Liver (tissue), 9 donors: ENCODE measurements around the gene BIN1. TPM values are rescaled to one million over a fixed set of nuclear protein-coding genes. Genes with fewer than 3 reads are reported as not detected.

Source experiments
- DNase-seq: peaks from one replicate; pipeline ENCODE4 v3.0.0-alpha.2; 2017; ENCODE audit warnings: low spot score
- H3K27ac ChIP-seq, 2 donors: one replicate each; pipeline ENCODE4 v1.7.0; 2013; ENCODE audit warnings: inconsistent platforms in 2 of 2, low read length in 2 of 2, control low read depth in 1 of 2, low read depth in 1 of 2, mild to moderate bottlenecking in 1 of 2
- H3K27me3 ChIP-seq, 4 donors: one replicate each; pipeline versions ENCODE4 v1.6.1 to v1.7.0; 2013; ENCODE audit warnings: low read length in 3 of 4, inconsistent platforms in 1 of 4, mild to moderate bottlenecking in 1 of 4, moderate library complexity in 1 of 4; ENCODE audit not compliant: control insufficient read depth in 4 of 4, insufficient read depth in 4 of 4
- H3K36me3 ChIP-seq, 4 donors: one replicate each; pipeline versions ENCODE4 v1.6.1 to v1.7.0; 2013; ENCODE audit warnings: low read length in 3 of 4, mild to moderate bottlenecking in 3 of 4, low read depth in 1 of 4, moderate library complexity in 1 of 4; ENCODE audit not compliant: control insufficient read depth in 4 of 4, insufficient read depth in 3 of 4
- H3K4me1 ChIP-seq, 4 donors: one replicate each; pipeline versions ENCODE4 v1.6.1 to v1.7.0; 2013; ENCODE audit warnings: low read length in 3 of 4, mild to moderate bottlenecking in 3 of 4, moderate library complexity in 1 of 4; ENCODE audit not compliant: control insufficient read depth in 4 of 4, insufficient read depth in 4 of 4
- H3K4me3 ChIP-seq, 3 donors: one replicate each; pipeline versions ENCODE4 v1.6.1 to v1.7.0; 2013; ENCODE audit warnings: low read length in 3 of 3, control low read depth in 1 of 3, low read depth in 1 of 3, mild to moderate bottlenecking in 1 of 3
- H3K9ac ChIP-seq, 2 donors: one replicate each; pipeline ENCODE4 v1.7.0; 2013; ENCODE audit warnings: low read length in 2 of 2, mild to moderate bottlenecking in 2 of 2, moderate library complexity in 2 of 2, control low read depth in 1 of 2, low read depth in 1 of 2
- H3K9me3 ChIP-seq, 4 donors: one replicate each; pipeline versions ENCODE4 v1.6.1 to v1.7.0; 2013; ENCODE audit warnings: low read length in 3 of 4; ENCODE audit not compliant: control insufficient read depth in 4 of 4
- FOXA1 ChIP-seq: IDR thresholded peaks from 2 replicates; pipeline ENCODE4 v1.6.1; 2016; ENCODE audit warnings: antibody characterized with exemption
- GABPA ChIP-seq, 2 donors: IDR thresholded peaks in 1 of 2; conservative IDR thresholded peaks in 1 of 2; 2 replicates each; pipeline ENCODE4 v1.6.1; 2016; ENCODE audit warnings: antibody characterized with exemption in 2 of 2, mild to moderate bottlenecking in 1 of 2, moderate library complexity in 1 of 2
- HNF4A ChIP-seq, 2 donors: conservative IDR thresholded peaks; 2 replicates each; pipeline ENCODE4 v1.6.1; 2016; ENCODE audit warnings: antibody characterized with exemption in 2 of 2, mild to moderate bottlenecking in 2 of 2
- HNF4G ChIP-seq: IDR thresholded peaks from 2 replicates; pipeline ENCODE4 v1.6.1; 2016; ENCODE audit warnings: antibody characterized with exemption
- JUND ChIP-seq, 2 donors: IDR thresholded peaks; 2 replicates each; pipeline ENCODE4 v1.6.1; 2016; ENCODE audit warnings: antibody characterized with exemption in 2 of 2
- RAD21 ChIP-seq, 2 donors: IDR thresholded peaks; 2 replicates each; pipeline ENCODE4 v1.6.1; 2016; ENCODE audit warnings: antibody characterized with exemption in 2 of 2, mild to moderate bottlenecking in 2 of 2
- SP1 ChIP-seq: IDR thresholded peaks from 2 replicates; pipeline ENCODE4 v1.6.1; 2018; ENCODE audit warnings: antibody characterized with exemption, mild to moderate bottlenecking
- YY1 ChIP-seq: IDR thresholded peaks from 2 replicates; pipeline ENCODE4 v1.6.1; 2016; ENCODE audit warnings: antibody characterized with exemption, mild to moderate bottlenecking
- WGBS: extraction: QIAGEN DNeasy Blood & Tissue Kit; methylation state at CpG from one replicate; pipeline ENCODE4 v1.1.7; 2013; 5-methylcytosine and 5-hydroxymethylcytosine counted together
- polyA plus RNA-seq, 2 donors: library from polyadenylated mRNA; stranded (reverse) in 1 of 2; unstranded in 1 of 2; fragments of 200-250 nt in 1 of 2; fragments of >200 nt in 1 of 2; fragmentation: Nextera tagmentation in 1 of 2; extraction: Ambion mirVana in 1 of 2; gene quantifications; one replicate each; pipeline versions ENCODE4 v1.2.1 to v1.2.3, GENCODE V29; 2013 to 2015
- total RNA-seq, 2 donors: library from RNA; depleted of rRNA; stranded (reverse); fragments of >200 nt; gene quantifications; one replicate each; pipeline ENCODE4 v1.2.3, GENCODE V29; 2014
- TF ChIP-seq, protein P1 (sequence below): IDR thresholded peaks from 2 replicates; pipeline ENCODE4 v1.6.1; 2016; ENCODE audit warnings: antibody characterized with exemption, mild to moderate bottlenecking
- TF ChIP-seq, protein P2 (sequence below): IDR thresholded peaks from 2 replicates; pipeline ENCODE4 v1.6.1; 2016; ENCODE audit warnings: antibody characterized with exemption
- TF ChIP-seq, protein P3 (sequence below): IDR thresholded peaks from 2 replicates; pipeline ENCODE4 v1.6.1; 2016; ENCODE audit warnings: antibody characterized with exemption
- donor health status: healthy.
- donor health status: healthy.
- donor health status: healthy.
- donor health status: healthy.
- donor health status: healthy.

The BIN1 gene
- total and polyA plus RNA-seq, 4 donors: 13.3 to 21.5 (median 15.0) TPM

DNA sequence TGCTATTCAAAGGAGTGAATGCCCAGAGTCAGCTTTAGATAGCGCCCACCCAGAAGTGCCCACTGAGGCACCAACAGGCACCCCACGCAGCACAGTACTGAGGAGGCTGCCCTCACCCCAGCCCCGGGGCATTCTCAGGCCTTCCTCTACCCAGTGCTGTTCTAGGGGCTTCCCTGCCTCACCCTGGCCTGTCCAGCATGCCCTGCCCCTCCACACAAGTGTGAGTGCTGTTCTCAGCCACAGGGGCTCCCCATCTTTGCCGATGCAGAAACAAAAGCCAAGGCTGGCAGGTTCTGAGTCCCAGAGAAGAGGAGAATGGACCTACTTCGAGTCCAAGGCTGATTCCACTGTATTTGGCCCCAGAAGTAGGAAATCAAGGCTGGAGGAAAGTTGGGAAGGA is 15.8 kb downstream of the BIN1 start:
- no peak overlapping the region for H3K9ac ChIP-seq
- peaks cover 3 to 7% (median 6%) of the 10 kb centered on the region in 4 donors for H3K4me1 ChIP-seq
- H3K27me3 ChIP-seq: no peaks in the 10 kb centered on the region
- no peak overlapping the region for H3K27ac ChIP-seq
- WGBS: 97% methylated on average over 5 of the region's 5 CpGs
- no peaks in the 10 kb centered on the region for H3K9me3 ChIP-seq
- H3K36me3 ChIP-seq: no peaks in the 10 kb centered on the region
- no peak for DNase-seq
- no peak overlapping the region for H3K4me3 ChIP-seq
- no peak for TF ChIP-seq SP1
- TF ChIP-seq, protein P1, sequence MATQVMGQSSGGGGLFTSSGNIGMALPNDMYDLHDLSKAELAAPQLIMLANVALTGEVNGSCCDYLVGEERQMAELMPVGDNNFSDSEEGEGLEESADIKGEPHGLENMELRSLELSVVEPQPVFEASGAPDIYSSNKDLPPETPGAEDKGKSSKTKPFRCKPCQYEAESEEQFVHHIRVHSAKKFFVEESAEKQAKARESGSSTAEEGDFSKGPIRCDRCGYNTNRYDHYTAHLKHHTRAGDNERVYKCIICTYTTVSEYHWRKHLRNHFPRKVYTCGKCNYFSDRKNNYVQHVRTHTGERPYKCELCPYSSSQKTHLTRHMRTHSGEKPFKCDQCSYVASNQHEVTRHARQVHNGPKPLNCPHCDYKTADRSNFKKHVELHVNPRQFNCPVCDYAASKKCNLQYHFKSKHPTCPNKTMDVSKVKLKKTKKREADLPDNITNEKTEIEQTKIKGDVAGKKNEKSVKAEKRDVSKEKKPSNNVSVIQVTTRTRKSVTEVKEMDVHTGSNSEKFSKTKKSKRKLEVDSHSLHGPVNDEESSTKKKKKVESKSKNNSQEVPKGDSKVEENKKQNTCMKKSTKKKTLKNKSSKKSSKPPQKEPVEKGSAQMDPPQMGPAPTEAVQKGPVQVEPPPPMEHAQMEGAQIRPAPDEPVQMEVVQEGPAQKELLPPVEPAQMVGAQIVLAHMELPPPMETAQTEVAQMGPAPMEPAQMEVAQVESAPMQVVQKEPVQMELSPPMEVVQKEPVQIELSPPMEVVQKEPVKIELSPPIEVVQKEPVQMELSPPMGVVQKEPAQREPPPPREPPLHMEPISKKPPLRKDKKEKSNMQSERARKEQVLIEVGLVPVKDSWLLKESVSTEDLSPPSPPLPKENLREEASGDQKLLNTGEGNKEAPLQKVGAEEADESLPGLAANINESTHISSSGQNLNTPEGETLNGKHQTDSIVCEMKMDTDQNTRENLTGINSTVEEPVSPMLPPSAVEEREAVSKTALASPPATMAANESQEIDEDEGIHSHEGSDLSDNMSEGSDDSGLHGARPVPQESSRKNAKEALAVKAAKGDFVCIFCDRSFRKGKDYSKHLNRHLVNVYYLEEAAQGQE: no peak
- no peak for TF ChIP-seq FOXA1

DNA sequence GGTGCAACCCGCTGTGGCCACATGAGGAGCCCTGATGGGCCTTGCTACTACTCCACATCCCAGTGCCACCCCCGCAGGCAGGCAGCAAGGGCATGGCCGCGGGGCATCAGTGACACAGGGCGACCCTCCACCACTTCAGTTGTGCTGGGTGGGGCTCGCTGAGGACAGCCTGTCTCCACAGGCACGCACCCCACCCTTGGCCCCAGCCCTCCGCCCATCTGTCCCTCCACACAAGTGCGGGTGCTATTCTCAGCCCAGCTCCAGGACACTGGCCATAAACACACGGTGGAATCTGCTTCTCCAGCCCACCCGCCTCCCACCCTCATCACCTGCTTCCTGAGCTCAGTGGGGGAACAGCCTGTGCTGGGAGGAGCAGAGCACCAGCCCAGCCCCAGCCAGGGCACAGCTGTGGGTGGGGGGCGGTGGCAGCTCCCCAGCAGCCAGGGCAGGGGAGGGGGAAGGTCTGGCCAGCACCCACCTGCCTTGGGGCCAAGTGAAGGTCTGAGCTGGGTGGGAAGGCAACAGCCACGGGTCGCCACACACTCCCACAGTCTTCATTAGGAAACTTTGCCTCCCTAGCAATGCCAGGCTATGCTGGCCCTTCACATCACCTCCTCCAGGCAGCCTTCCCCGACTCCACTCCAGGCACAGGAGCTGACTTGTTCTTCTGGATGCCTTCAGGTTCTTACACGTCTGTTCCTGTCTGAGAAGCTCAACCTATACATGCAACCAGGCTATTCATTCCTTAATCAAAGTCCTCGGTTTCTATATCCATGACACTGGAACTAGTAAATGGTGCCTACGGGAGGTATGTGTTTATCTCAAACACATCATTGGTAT is 16.5 kb downstream of the BIN1 start:
- no peak overlapping the region for H3K27ac ChIP-seq
- no peak for DNase-seq
- no peak overlapping the region for H3K4me3 ChIP-seq
- peaks cover 5 to 7% (median 5%) of the 10 kb centered on the region in 4 donors for H3K4me1 ChIP-seq
- H3K9me3 ChIP-seq: no peaks in the 10 kb centered on the region
- TF ChIP-seq SP1: no peak
- TF ChIP-seq, protein P1: no peak
- TF ChIP-seq RAD21 (IDR thresholded peaks at IDR 0.05): no peak
- TF ChIP-seq FOXA1: no peak
- no peak for TF ChIP-seq JUND (IDR thresholded peaks at IDR 0.05)
- no peak for TF ChIP-seq HNF4G
- TF ChIP-seq, protein P2, sequence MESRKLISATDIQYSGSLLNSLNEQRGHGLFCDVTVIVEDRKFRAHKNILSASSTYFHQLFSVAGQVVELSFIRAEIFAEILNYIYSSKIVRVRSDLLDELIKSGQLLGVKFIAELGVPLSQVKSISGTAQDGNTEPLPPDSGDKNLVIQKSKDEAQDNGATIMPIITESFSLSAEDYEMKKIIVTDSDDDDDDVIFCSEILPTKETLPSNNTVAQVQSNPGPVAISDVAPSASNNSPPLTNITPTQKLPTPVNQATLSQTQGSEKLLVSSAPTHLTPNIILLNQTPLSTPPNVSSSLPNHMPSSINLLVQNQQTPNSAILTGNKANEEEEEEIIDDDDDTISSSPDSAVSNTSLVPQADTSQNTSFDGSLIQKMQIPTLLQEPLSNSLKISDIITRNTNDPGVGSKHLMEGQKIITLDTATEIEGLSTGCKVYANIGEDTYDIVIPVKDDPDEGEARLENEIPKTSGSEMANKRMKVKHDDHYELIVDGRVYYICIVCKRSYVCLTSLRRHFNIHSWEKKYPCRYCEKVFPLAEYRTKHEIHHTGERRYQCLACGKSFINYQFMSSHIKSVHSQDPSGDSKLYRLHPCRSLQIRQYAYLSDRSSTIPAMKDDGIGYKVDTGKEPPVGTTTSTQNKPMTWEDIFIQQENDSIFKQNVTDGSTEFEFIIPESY: no peak
- TF ChIP-seq, protein P3, sequence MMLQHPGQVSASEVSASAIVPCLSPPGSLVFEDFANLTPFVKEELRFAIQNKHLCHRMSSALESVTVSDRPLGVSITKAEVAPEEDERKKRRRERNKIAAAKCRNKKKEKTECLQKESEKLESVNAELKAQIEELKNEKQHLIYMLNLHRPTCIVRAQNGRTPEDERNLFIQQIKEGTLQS: no peak
- no peak for TF ChIP-seq GABPA (IDR thresholded peaks at IDR 0.05 in 1 of 2, conservative IDR thresholded peaks at IDR 0.05 in 1 of 2)
- TF ChIP-seq HNF4A (conservative IDR thresholded peaks at IDR 0.05): no peak
- TF ChIP-seq YY1: no peak
- H3K9ac ChIP-seq: no peak overlapping the region
- H3K36me3 ChIP-seq: no peaks in the 10 kb centered on the region
- H3K27me3 ChIP-seq: no peaks in the 10 kb centered on the region
- WGBS: 89% methylated on average over 18 of the region's 18 CpGs
